ENCODE measurements around the gene FOXN3.
"Not testable (repeated sequence)": the region's sequence is repeated elsewhere in the genome, so short reads cannot be mapped to it uniquely, and the experiment has no call there.

Gene FOXN3

GRCh38 chr14:89277203-89277602 lies 139.8 kb downstream of the FOXN3 start:
- DNase-seq (ENCODE audit: low spot score): no peak

GRCh38 chr14:89276424-89276975 lies 140.5 kb downstream of the FOXN3 start:
- no peak for DNase-seq (ENCODE audit: low spot score)

- no peak for DNase-seq (ENCODE audit: low spot score)
These were observed 146.4 kb downstream of the FOXN3 start for GRCh38 chr14:89270439-89271227.

GRCh38 chr14:89269404-89269803 lies 147.6 kb downstream of the FOXN3 start:
- no peak for DNase-seq (ENCODE audit: low spot score)

GRCh38 chr14:89268514-89268913 lies 148.5 kb downstream of the FOXN3 start:
- no peak for DNase-seq (ENCODE audit: low spot score)

- no peak for DNase-seq (ENCODE audit: low spot score)
These were observed 149.4 kb downstream of the FOXN3 start for GRCh38 chr14:89267656-89268055.

- no peak for DNase-seq (ENCODE audit: low spot score)
These were observed 149.9 kb downstream of the FOXN3 start for GRCh38 chr14:89267163-89267562.

GRCh38 chr14:89266754-89267153 lies 150.3 kb downstream of the FOXN3 start:
- DNase-seq (ENCODE audit: low spot score): no peak

GRCh38 chr14:89265234-89265633 lies 151.8 kb downstream of the FOXN3 start:
- no peak for DNase-seq (ENCODE audit: low spot score)

GRCh38 chr14:89264196-89264800 lies 152.7 kb downstream of the FOXN3 start:
- no peak for DNase-seq (ENCODE audit: low spot score)

- DNase-seq (ENCODE audit: low spot score): no peak
These were observed 155.0 kb downstream of the FOXN3 start for GRCh38 chr14:89262041-89262440.

GRCh38 chr14:89260898-89261297 lies 156.1 kb downstream of the FOXN3 start:
- no peak for DNase-seq (ENCODE audit: low spot score)

- DNase-seq (ENCODE audit: low spot score): no peak
These were observed 157.0 kb downstream of the FOXN3 start for GRCh38 chr14:89259951-89260609.

- DNase-seq (ENCODE audit: low spot score): no peak
These were observed 158.2 kb downstream of the FOXN3 start for GRCh38 chr14:89258728-89259273.

GRCh38 chr14:89256951-89257350 lies 160.1 kb downstream of the FOXN3 start:
- no peak for DNase-seq (ENCODE audit: low spot score)

GRCh38 chr14:89256283-89256682 lies 160.8 kb downstream of the FOXN3 start:
- no peak for DNase-seq (ENCODE audit: low spot score)

GRCh38 chr14:89255852-89256251 lies 161.2 kb downstream of the FOXN3 start:
- DNase-seq (ENCODE audit: low spot score): no peak

- DNase-seq (ENCODE audit: low spot score): no peak
These were observed 162.0 kb downstream of the FOXN3 start for GRCh38 chr14:89255012-89255411.

- DNase-seq (ENCODE audit: low spot score): no peak
These were observed 162.7 kb downstream of the FOXN3 start for GRCh38 chr14:89254166-89254909.

GRCh38 chr14:89252887-89253532 lies 164.0 kb downstream of the FOXN3 start:
- no peak for DNase-seq (ENCODE audit: low spot score)

- no peak for DNase-seq (ENCODE audit: low spot score)
These were observed 166.0 kb downstream of the FOXN3 start for GRCh38 chr14:89251061-89251460.

- DNase-seq (ENCODE audit: low spot score): not testable (repeated sequence)
These were observed 166.4 kb downstream of the FOXN3 start for GRCh38 chr14:89250655-89250975.

Measured in COLO829 (cell line).